ENCODE results near the gene SPCS3.

Gene SPCS3

GRCh38 chr4:176319704-176320339 is at the start of gene SPCS3:
TSS of gene SPCS3 (plus strand) at chr4:176319966. CDS start at chr4:176320077, 111 bp downstream.
- DNase-seq (ENCODE audit: low read depth): peak; percentile 52
- H3K4me3 ChIP-seq (ENCODE audit: control insufficient read depth, low read depth, low read length): peak within 1 kb of the TSS; percentile 65
- TF ChIP-seq, protein P1, sequence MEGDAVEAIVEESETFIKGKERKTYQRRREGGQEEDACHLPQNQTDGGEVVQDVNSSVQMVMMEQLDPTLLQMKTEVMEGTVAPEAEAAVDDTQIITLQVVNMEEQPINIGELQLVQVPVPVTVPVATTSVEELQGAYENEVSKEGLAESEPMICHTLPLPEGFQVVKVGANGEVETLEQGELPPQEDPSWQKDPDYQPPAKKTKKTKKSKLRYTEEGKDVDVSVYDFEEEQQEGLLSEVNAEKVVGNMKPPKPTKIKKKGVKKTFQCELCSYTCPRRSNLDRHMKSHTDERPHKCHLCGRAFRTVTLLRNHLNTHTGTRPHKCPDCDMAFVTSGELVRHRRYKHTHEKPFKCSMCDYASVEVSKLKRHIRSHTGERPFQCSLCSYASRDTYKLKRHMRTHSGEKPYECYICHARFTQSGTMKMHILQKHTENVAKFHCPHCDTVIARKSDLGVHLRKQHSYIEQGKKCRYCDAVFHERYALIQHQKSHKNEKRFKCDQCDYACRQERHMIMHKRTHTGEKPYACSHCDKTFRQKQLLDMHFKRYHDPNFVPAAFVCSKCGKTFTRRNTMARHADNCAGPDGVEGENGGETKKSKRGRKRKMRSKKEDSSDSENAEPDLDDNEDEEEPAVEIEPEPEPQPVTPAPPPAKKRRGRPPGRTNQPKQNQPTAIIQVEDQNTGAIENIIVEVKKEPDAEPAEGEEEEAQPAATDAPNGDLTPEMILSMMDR (IDR thresholded peaks at IDR 0.05; ENCODE audit: control insufficient read depth, insufficient read depth, low read depth, low read length, missing control alignments): no peak

- H3K4me3 ChIP-seq (ENCODE audit: control insufficient read depth, low read depth, low read length): no peak overlapping the region; the same call in 1 of the 2 replicates
- TF ChIP-seq, protein P1 (IDR thresholded peaks at IDR 0.05; ENCODE audit: control insufficient read depth, insufficient read depth, low read depth, low read length, missing control alignments): no peak
- peak; percentile 96 for DNase-seq (ENCODE audit: low read depth)
Measured at GRCh38 chr4:176270669-176271068, 49.1 kb upstream of the SPCS3 start.

GRCh38 chr4:176271749-176272148 is 48.0 kb upstream of the SPCS3 start:
- TF ChIP-seq, protein P1 (IDR thresholded peaks at IDR 0.05; ENCODE audit: control insufficient read depth, insufficient read depth, low read depth, low read length, missing control alignments): no peak
- no peak overlapping the region for H3K4me3 ChIP-seq (ENCODE audit: control insufficient read depth, low read depth, low read length)
- DNase-seq (ENCODE audit: low read depth): no peak

DNA sequence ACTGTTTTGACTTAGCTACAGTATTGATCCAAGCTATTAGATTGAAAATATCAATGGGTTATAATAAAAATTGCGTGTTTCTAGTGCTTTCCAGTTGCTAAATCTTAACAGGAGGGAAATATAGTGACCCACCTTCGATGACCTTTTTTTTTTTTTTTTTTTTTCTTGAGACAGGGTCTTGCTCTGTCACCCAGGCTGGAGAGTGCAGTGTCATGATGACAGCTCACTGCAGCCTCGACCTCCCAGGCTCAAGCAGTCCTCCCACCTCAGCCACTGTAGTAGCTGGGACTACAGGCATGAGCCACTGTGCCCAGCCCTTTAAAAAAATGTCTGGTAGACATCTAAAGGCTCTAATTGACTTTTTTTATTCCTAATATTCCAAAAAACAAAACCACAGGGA is 47.0 kb upstream of the SPCS3 start:
- H3K4me3 ChIP-seq (ENCODE audit: control insufficient read depth, low read depth, low read length): no peak overlapping the region
- TF ChIP-seq, protein P1 (IDR thresholded peaks at IDR 0.05; ENCODE audit: control insufficient read depth, insufficient read depth, low read depth, low read length, missing control alignments): no peak
- no peak for DNase-seq (ENCODE audit: low read depth)

DNA sequence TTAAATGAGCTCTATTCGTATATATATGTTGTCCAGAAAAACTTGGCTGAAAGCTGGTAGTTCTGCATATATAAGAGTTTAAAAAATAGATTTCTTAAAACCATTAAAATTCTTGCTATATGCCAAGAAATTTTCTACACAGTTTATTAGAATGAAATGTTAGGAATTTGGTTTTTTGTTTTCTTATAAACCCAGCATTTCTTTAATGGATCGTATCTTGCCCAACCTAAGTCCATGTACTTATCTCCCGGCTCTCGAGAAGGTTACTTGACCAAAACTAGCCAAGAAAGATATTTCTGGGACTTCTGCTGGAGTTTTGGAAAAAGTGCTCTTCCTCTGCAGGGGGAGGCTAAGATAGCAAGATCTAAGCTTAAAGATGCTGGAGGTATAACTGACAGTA is 46.0 kb upstream of the SPCS3 start:
- TF ChIP-seq, protein P1 (IDR thresholded peaks at IDR 0.05; ENCODE audit: control insufficient read depth, insufficient read depth, low read depth, low read length, missing control alignments): no peak
- no peak for DNase-seq (ENCODE audit: low read depth)
- no peak overlapping the region for H3K4me3 ChIP-seq (ENCODE audit: control insufficient read depth, low read depth, low read length)

- TF ChIP-seq, protein P1 (IDR thresholded peaks at IDR 0.05; ENCODE audit: control insufficient read depth, insufficient read depth, low read depth, low read length, missing control alignments): no peak
- H3K4me3 ChIP-seq (ENCODE audit: control insufficient read depth, low read depth, low read length): no peak overlapping the region
- peak; percentile 17 for DNase-seq (ENCODE audit: low read depth)
Measured at GRCh38 chr4:176274441-176274840, 45.3 kb upstream of the SPCS3 start.

Measured in AG09309 (cell line).